ENCODE results near the gene F10. TPM values are rescaled to one million over a fixed set of nuclear protein-coding genes. Genes with fewer than 3 reads are reported as not detected.

Gene F10
- total and polyA plus RNA-seq, 9 of the 15 experiments (the other 6 are each of a cell fraction or from before 2014, with no cell fraction given), result 0.04 to 0.09 (median 0.07) TPM; not detected in 5

DNA sequence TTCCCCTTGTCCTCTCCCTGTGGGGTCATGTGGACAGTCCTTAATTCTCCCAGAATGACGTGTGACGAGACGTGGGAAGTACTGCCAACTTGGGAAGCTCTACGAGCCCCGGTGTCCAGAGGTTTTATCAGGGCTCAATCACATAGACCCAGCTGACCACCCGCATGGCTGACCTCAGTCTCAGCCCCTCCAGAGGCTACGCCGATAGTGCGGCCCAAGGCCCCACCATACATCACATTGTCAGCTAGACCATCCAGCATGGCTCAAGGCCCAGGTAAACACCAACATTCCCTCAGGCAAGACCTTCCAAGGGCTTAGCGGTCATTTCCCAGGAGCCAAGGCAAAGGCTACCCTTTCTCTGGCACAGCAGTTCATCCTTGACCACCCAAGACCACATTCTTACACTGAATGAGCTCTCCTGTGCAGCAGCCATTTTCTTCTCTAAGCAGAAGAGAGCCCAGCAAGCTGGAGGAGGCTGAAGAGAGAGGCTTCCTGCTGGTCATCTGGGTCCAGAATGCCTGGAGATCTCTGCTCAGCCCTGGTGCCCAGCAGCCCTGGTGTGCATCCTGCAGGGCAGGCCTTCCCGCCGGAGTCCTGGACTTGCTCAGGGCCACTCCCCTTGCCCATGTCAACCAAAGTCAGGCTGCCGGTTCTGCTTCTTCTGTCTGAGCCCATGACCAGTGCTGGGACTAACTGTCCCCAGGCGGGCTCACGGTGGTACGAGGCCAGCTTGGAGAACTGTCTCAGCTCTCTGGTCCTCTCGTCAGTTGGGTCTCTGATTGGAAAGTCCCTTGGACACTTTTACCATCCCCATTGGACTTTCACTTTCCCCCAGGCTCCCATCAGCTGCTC, 7.9 kb upstream of the F10 start:
- peaks cover 2 to 54% of the 10 kb centered on the region in 2 experiments; a peak in 4 of 5 replicates for H3K27me3 ChIP-seq (ENCODE audit: control insufficient read depth in 2 of 2, insufficient read depth in 2 of 2, low read length in 2 of 2)
- no peaks in the 10 kb centered on the region for H3K79me2 ChIP-seq (ENCODE audit: control insufficient read depth, insufficient read depth, low read length)
- no peak overlapping the region for H3K4me3 ChIP-seq
- in situ Hi-C loops (cut with MboI) (no loop called here), intact Hi-C loops (cut with micrococcal nuclease) (no loop called here)
- no peak overlapping the region for H3K4me2 ChIP-seq (ENCODE audit: insufficient read depth, low read length)
- no peak overlapping the region for H2AFZ ChIP-seq (ENCODE audit: low read depth, low read length)
- H3K9me1 ChIP-seq (ENCODE audit: control insufficient read depth, insufficient read depth, low read length), result no peaks in the 10 kb centered on the region
- no peaks in the 10 kb centered on the region for H4K20me1 ChIP-seq (replicated peaks; ENCODE audit: control insufficient read depth, insufficient read depth, low read length)
- FAIRE-seq (no peak), ATAC-seq (no peak), DNase-seq (ENCODE audit: extremely low read depth in 1 of 4, low spot score in 3 of 4) (no peak)
- no peaks in the 10 kb centered on the region for H3K9me3 ChIP-seq (replicated peaks; ENCODE audit: control insufficient read depth, insufficient read depth, low read depth, low read length)
- no peak overlapping the region for H3K9ac ChIP-seq (ENCODE audit: insufficient read depth in 1 of 2, low read depth in 2 of 2, low read length in 2 of 2)
- H3K36me3 ChIP-seq (ENCODE audit: control insufficient read depth, insufficient read depth, low read length), result no peaks in the 10 kb centered on the region
- under 1% methylated on average over 15 of the region's 17 CpGs for WGBS (ENCODE audit: insufficient coverage, low coverage, missing lambda C conversion rate)
- H3K27ac ChIP-seq (ENCODE audit: extremely low read depth, low read depth, low read length), result no peak overlapping the region
- CTCF ChIA-PET (ENCODE audit: low intra/inter-chr PET ratio), result no interaction called here
- POLR2A ChIA-PET, result interaction anchor here (0.5 to 0.7 kb wide), 5 partner anchors 14 to 112 kb away, joined by 3 to 4 read pairs (median 3); no protein-coding TSS in a partner anchor
- BruUV-seq (replicated peaks), result no TSS peak
- H3K4me1 ChIP-seq (replicated peaks in 1 of 2; ENCODE audit: control insufficient read depth in 2 of 2, insufficient read depth in 2 of 2, low read length in 2 of 2), result no peaks in the 10 kb centered on the region; a peak in 1 of 5 replicates
- TF ChIP-seq ZNF445 (CRISPR knock-in tag; IDR thresholded peaks at IDR 0.05; ENCODE audit: low read depth) (no peak), ZNF764 (CRISPR knock-in tag; IDR thresholded peaks at IDR 0.05; ENCODE audit: low read depth) (no peak)

All from K562 (cell line).